ENCODE data around the gene NUDCD3. TPM values are rescaled to one million over a fixed set of nuclear protein-coding genes. Genes with fewer than 3 reads are reported as not detected.

Gene NUDCD3
- total RNA-seq, 2 experiments from 2014 or later: 99.1 to 113 TPM

- H3K4me1 Mint-ChIP-seq: no peaks in the 10 kb centered on the region
- DNase-seq (no peak), ATAC-seq (ENCODE audit: low read depth) (no peak)
- POLR2A ChIA-PET: no interaction called here
- H3K27me3 Mint-ChIP-seq: peaks cover 43% of the 10 kb centered on the region
- no peaks in the 10 kb centered on the region for H3K36me3 Mint-ChIP-seq
- H3K9me3 Mint-ChIP-seq: peaks cover 5% of the 10 kb centered on the region
- no peak overlapping the region for H3K27ac Mint-ChIP-seq
- H3K4me3 Mint-ChIP-seq: no peak overlapping the region
These were observed 149.1 kb downstream of the NUDCD3 start for GRCh38 chr7:44341401-44341800.

- Mint-ChIP-seq H3K9me3 (peaks cover 8% of the 10 kb centered on the region), H3K27me3 (peaks cover 21% of the 10 kb centered on the region), H3K4me1 (no peaks in the 10 kb centered on the region), H3K27ac (no peak overlapping the region), H3K4me3 (no peak overlapping the region), H3K36me3 (no peaks in the 10 kb centered on the region)
- POLR2A ChIA-PET: no interaction called here
- no peak for DNase-seq
- ATAC-seq (ENCODE audit: low read depth): no peak
These were observed 151.9 kb downstream of the NUDCD3 start for GRCh38 chr7:44338600-44338999.

DNA sequence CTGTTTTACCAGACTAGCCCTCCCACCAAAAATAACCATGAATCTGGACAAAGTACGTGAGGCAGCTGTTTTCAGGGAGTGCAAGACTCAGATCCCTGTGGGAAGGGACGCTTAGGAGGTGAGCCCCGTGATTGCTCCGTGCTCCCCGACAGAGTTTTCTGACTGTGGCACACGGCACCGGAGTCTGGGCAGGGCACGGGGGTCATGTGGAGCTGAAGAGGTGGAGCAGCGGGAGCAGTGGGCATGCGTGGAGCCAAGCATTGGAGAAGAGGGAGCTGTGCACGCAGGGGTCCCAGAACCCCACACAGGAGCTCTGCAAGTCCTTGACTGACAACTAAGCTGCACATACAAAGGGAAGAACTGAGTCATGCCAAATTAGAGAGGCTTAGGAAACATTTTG is 154.0 kb downstream of the NUDCD3 start:
- no peaks in the 10 kb centered on the region for H3K36me3 Mint-ChIP-seq
- DNase-seq (no peak), ATAC-seq (ENCODE audit: low read depth) (no peak)
- no peak overlapping the region for H3K27ac Mint-ChIP-seq
- H3K9me3 Mint-ChIP-seq: peaks cover 8% of the 10 kb centered on the region
- H3K4me3 Mint-ChIP-seq: no peak overlapping the region
- POLR2A ChIA-PET: no interaction called here
- peaks cover 25% of the 10 kb centered on the region for H3K27me3 Mint-ChIP-seq
- no peaks in the 10 kb centered on the region for H3K4me1 Mint-ChIP-seq

DNA sequence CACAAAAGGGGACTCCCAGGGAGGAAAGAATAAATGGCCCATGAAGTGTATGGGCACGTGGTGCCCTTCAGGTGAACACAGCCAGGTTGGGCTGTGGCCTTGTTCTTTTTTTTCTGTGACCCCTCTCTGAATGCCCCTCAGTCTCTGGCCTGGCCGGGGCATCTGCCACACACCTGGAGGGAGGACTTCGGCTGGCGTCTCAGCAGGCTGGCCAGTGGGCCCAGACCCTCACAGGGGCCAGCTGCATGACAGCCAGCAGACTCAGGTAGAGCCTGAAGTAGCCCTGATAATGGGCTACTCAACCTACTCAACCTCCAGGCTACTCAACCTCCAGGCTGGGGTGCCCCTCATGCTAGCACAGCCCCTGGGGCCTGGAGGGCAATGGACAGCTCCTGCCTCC is 155.3 kb downstream of the NUDCD3 start:
- H3K27ac Mint-ChIP-seq: no peak overlapping the region
- POLR2A ChIA-PET: interaction anchor here (0.9 kb wide), 1 partner anchor 13 kb away, joined by 3 read pairs; no protein-coding TSS in a partner anchor
- H3K9me3 Mint-ChIP-seq: peaks cover 8% of the 10 kb centered on the region
- DNase-seq (no peak), ATAC-seq (ENCODE audit: low read depth) (no peak)
- no peaks in the 10 kb centered on the region for H3K36me3 Mint-ChIP-seq
- no peak overlapping the region for H3K4me3 Mint-ChIP-seq
- H3K27me3 Mint-ChIP-seq: peaks cover 34% of the 10 kb centered on the region
- no peaks in the 10 kb centered on the region for H3K4me1 Mint-ChIP-seq

DNA sequence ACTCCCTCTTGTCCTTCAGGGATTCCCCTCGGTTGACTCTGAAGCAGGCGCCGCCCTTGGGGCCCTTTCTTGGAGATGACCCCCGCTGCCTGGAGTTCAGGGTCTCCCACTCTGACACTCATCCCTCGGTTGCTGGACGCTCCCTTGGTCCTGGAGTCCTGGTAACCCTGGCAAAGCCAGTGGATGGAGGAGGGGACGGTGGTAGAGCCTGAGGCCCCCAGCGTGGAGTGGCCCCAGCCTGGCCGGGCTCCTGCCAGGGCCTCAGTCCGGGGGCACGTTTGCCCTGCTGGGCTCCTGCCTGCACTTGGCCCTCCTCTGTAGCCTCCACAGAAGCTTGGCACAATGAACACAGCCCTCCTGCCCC is 155.7 kb downstream of the NUDCD3 start:
- H3K9me3 Mint-ChIP-seq: peaks cover 8% of the 10 kb centered on the region
- no peaks in the 10 kb centered on the region for H3K4me1 Mint-ChIP-seq
- DNase-seq (no peak), ATAC-seq (ENCODE audit: low read depth) (no peak)
- POLR2A ChIA-PET: interaction anchor here (0.9 kb wide), 1 partner anchor 14 kb away, joined by 3 read pairs; no protein-coding TSS in a partner anchor
- H3K27ac Mint-ChIP-seq: no peak overlapping the region
- no peaks in the 10 kb centered on the region for H3K36me3 Mint-ChIP-seq
- H3K27me3 Mint-ChIP-seq: peaks cover 32% of the 10 kb centered on the region
- H3K4me3 Mint-ChIP-seq: no peak overlapping the region

GRCh38 chr7:44333911-44334733 is 156.3 kb downstream of the NUDCD3 start:
- DNase-seq: no peak
- Mint-ChIP-seq H3K27me3 (peaks cover 27% of the 10 kb centered on the region), H3K27ac (no peak overlapping the region), H3K4me3 (no peak overlapping the region), H3K9me3 (peaks cover 8% of the 10 kb centered on the region), H3K4me1 (no peaks in the 10 kb centered on the region), H3K36me3 (no peaks in the 10 kb centered on the region)
- ATAC-seq (ENCODE audit: low read depth): no peak
- POLR2A ChIA-PET: no interaction called here

GRCh38 chr7:44331682-44332081 is 158.8 kb downstream of the NUDCD3 start:
- H3K4me1 Mint-ChIP-seq: no peaks in the 10 kb centered on the region
- POLR2A ChIA-PET: no interaction called here
- peaks cover 3% of the 10 kb centered on the region for H3K9me3 Mint-ChIP-seq

DNA sequence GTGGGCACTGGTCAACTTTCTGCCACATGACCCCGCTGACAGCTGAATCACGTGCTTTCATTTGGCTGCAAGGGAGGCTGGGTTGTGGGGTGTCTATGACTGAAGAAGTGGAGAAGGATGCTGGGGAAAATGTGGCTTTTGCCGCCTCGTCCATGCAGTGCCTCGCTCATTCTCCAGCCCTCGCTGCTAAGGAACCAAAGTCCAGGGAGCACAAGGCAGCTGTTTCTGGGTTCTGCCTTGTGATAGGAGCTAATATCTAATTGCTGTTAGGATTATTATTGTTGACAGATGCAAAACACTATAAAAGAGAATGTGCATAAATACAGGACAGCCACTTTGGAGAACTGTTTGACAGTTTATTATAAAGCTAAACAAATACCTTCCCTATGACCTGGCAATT is 160.1 kb downstream of the NUDCD3 start:
- Mint-ChIP-seq H3K4me3 (no peak overlapping the region), H3K27me3 (peaks cover 32% of the 10 kb centered on the region)
- POLR2A ChIA-PET: no interaction called here

More at GRCh38 chr7:44331682-44332081, 158.8 kb downstream of the NUDCD3 start:
- H3K4me3 Mint-ChIP-seq: no peak overlapping the region
- DNase-seq (no peak), ATAC-seq (ENCODE audit: low read depth) (no peak)
- H3K36me3 Mint-ChIP-seq: no peaks in the 10 kb centered on the region
- H3K27me3 Mint-ChIP-seq: peaks cover 25% of the 10 kb centered on the region
- no peak overlapping the region for H3K27ac Mint-ChIP-seq

DNA sequence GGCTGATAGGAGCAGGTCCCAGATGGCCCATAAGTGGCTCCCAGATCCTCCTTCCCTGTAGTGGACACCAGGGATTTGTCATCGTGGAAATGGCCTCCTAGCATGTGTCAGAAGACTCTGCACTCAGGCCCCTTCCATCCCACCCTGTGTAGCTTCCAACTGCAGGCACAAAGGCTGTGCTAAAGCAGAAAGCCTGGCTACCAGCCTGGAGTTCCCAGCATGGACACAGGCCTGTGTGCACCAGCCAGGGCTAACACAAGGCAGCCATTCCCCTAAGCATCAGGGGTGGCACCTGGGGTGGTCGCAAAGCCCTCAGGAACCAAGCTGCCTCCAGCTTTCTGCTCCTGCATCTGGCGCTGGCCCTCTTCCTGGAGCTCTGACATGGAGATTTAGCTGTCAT is 160.6 kb downstream of the NUDCD3 start:
- POLR2A ChIA-PET: no interaction called here
- DNase-seq (no peak), ATAC-seq (ENCODE audit: low read depth) (no peak)
- no peak overlapping the region for H3K27ac Mint-ChIP-seq
- H3K9me3 Mint-ChIP-seq: no peaks in the 10 kb centered on the region
- H3K4me3 Mint-ChIP-seq: no peak overlapping the region
- H3K27me3 Mint-ChIP-seq: peaks cover 32% of the 10 kb centered on the region
- peaks cover 3% of the 10 kb centered on the region for H3K4me1 Mint-ChIP-seq
- H3K36me3 Mint-ChIP-seq: no peaks in the 10 kb centered on the region

More for the DNA sequence above, 160.1 kb downstream of the NUDCD3 start:
- Mint-ChIP-seq H3K27ac (no peak overlapping the region), H3K4me1 (peaks cover 3% of the 10 kb centered on the region), H3K9me3 (no peaks in the 10 kb centered on the region), H3K36me3 (no peaks in the 10 kb centered on the region)
- DNase-seq (no peak), ATAC-seq (ENCODE audit: low read depth) (no peak)

Other genes starting within 250 kb of the NUDCD3 start
- gene CAMK2B, start 165.1 kb downstream of the NUDCD3 start, total RNA-seq: under 1 TPM in 1 of 2 experiments, not detected in 1; 0.11 TPM
- gene NPC1L1, start 50.7 kb upstream of the NUDCD3 start, total RNA-seq: under 1 TPM in 1 of 2 experiments, not detected in 1; 0.11 TPM
- 100 to 1,000 TPM in 1 of 2 experiments, 10 to 100 TPM in 1; 94.1 to 102 TPM for gene DDX56, start 83.2 kb upstream of the NUDCD3 start, total RNA-seq
- gene TMED4, start 91.6 kb upstream of the NUDCD3 start, total RNA-seq: 10 to 100 TPM; 91.4 to 94.3 TPM
- 100 to 1,000 TPM in 1 of 2 experiments, 10 to 100 TPM in 1; 99.6 to 103 TPM for gene OGDH, start 116.0 kb upstream of the NUDCD3 start, total RNA-seq

Data from activated naive CD8-positive, alpha-beta T cell treated with anti-CD3 and anti-CD28 coated beads, Interleukin-2, amount 10 ng/mL, durations not matched to agents 7 days and 5 days (primary cell).